Neural cell (in vitro differentiated cells): ENCODE measurements around the gene TRPV2. TPM values are rescaled to one million over a fixed set of nuclear protein-coding genes. Genes with fewer than 3 reads are reported as not detected.

Experiments
- H2AFZ ChIP-seq: fragments of 200-600, 300-800 bp; sonication (generic), shearing (Covaris generic); 2 replicates; pipeline ENCODE4 v1.6.0; 2014; ENCODE audit warnings: low read depth, mild to moderate bottlenecking, antibody characterized with exemption, low read length, moderate library complexity
- H3F3A ChIP-seq: fragments of 200-600 bp; shearing (Covaris generic); 2 replicates; pipeline ENCODE4 v1.6.1; 2016; ENCODE audit warnings: mild to moderate bottlenecking, moderate library complexity, mixed read lengths, antibody characterized with exemption, low read length; ENCODE audit not compliant: insufficient read depth, poor library complexity, severe bottlenecking
- H3K27ac ChIP-seq: fragments of 200-600, 300-800 bp; sonication (generic), shearing (Covaris generic); 2 replicates; pipeline ENCODE4 v1.5.1; 2014; ENCODE audit warnings: mild to moderate bottlenecking, low read length, moderate library complexity
- H3K27me3 ChIP-seq: fragments of 300-800, 200-600 bp; sonication (generic), shearing (Covaris generic); 2 replicates; pipeline ENCODE4 v1.6.0; 2014; ENCODE audit warnings: mild to moderate bottlenecking, low read depth, low read length, moderate library complexity; ENCODE audit not compliant: insufficient read depth
- H3K36me3 ChIP-seq: fragments of 300-800, 200-600 bp; sonication (generic), shearing (Covaris generic); 2 replicates; pipeline ENCODE4 v1.5.1; 2014; ENCODE audit warnings: mild to moderate bottlenecking, antibody characterized with exemption, low read length, moderate library complexity; ENCODE audit not compliant: insufficient read depth
- H3K4me2 ChIP-seq: fragments of 300-800, 200-600 bp; sonication (generic), shearing (Covaris generic); 2 replicates; pipeline ENCODE4 v1.6.0; 2014; ENCODE audit warnings: mild to moderate bottlenecking, low read length
- H3K4me3 ChIP-seq: fragments of 300-800, 200-600 bp; sonication (generic), shearing (Covaris generic); 2 replicates; pipeline ENCODE4 v1.5.1; 2014; ENCODE audit warnings: mild to moderate bottlenecking, low read length, moderate library complexity
- H3K79me2 ChIP-seq: fragments of 200-600 bp; shearing (Covaris generic); replicated peaks from 2 replicates; pipeline ENCODE4 v1.6.0; 2014; ENCODE audit warnings: mild to moderate bottlenecking, low read length, moderate library complexity; ENCODE audit not compliant: insufficient read depth
- H3K9ac ChIP-seq: fragments of 300-800, 200-600 bp; sonication (generic), shearing (Covaris generic); 2 replicates; pipeline ENCODE4 v1.6.1; 2016; ENCODE audit warnings: mild to moderate bottlenecking, low read length, mixed read lengths
- H3K9me2 ChIP-seq: fragments of 200-600 bp; shearing (Covaris generic); 2 replicates; pipeline ENCODE4 v1.6.1; 2016; ENCODE audit warnings: mild to moderate bottlenecking, low read length, mixed read lengths; ENCODE audit not compliant: insufficient read depth
- H3K9me3 ChIP-seq: fragments of 200-600, 300-800 bp; sonication (generic), shearing (Covaris generic); 2 replicates; pipeline ENCODE4 v1.6.1; 2016; ENCODE audit warnings: mild to moderate bottlenecking, mixed run types, low read length, moderate library complexity, mixed read lengths
- H4K20me1 ChIP-seq: fragments of 200-600 bp; shearing (Covaris generic); 2 replicates; pipeline ENCODE4 v1.6.1; 2016; ENCODE audit warnings: mild to moderate bottlenecking, mixed run types; ENCODE audit not compliant: insufficient read depth
- CTCF ChIP-seq: fragments of 450-650 bp; IDR thresholded peaks from 2 replicates; pipeline ENCODE4 v1.5.1; 2014; ENCODE audit warnings: antibody characterized with exemption, mild to moderate bottlenecking, moderate library complexity; ENCODE audit not compliant: poor library complexity, severe bottlenecking
- EP300 ChIP-seq: fragments of 450-650 bp; conservative IDR thresholded peaks from 2 replicates; pipeline ENCODE4 v1.6.1; 2014; ENCODE audit warnings: antibody characterized with exemption, mild to moderate bottlenecking, moderate library complexity; ENCODE audit not compliant: poor library complexity, severe bottlenecking
- EZH2 ChIP-seq: fragments of 200-600, 300-800 bp; shearing (Covaris generic), sonication (generic); IDR thresholded peaks from 2 replicates; pipeline ENCODE4 v1.6.1; 2014; ENCODE audit warnings: antibody characterized with exemption, low read length, borderline replicate concordance, mild to moderate bottlenecking; ENCODE audit not compliant: insufficient read depth, poor library complexity, severe bottlenecking
- MXI1 ChIP-seq: fragments of 450-650 bp; conservative IDR thresholded peaks from 2 replicates; pipeline ENCODE4 v1.6.1; 2014; ENCODE audit warnings: antibody characterized with exemption, mild to moderate bottlenecking; ENCODE audit not compliant: poor library complexity, severe bottlenecking
- POLR2AphosphoS5 ChIP-seq: IDR thresholded peaks from 2 replicates; pipeline ENCODE4 v1.6.1; 2012
- RAD21 ChIP-seq: fragments of 450-650 bp; conservative IDR thresholded peaks from 2 replicates; pipeline ENCODE4 v1.6.1; 2014; ENCODE audit warnings: antibody characterized with exemption, mild to moderate bottlenecking, moderate library complexity
- REST ChIP-seq: IDR thresholded peaks from 2 replicates; pipeline ENCODE4 v1.6.1; 2012; ENCODE audit warnings: borderline replicate concordance
- SMC3 ChIP-seq: fragments of 450-650 bp; conservative IDR thresholded peaks from 2 replicates; pipeline ENCODE4 v1.6.1; 2014; ENCODE audit warnings: antibody characterized with exemption, mild to moderate bottlenecking, moderate library complexity; ENCODE audit not compliant: poor library complexity
- TAF1 ChIP-seq: IDR thresholded peaks from 2 replicates; pipeline ENCODE4 v1.6.1; 2012; ENCODE audit warnings: low read depth
- polyA plus RNA-seq: library from polyadenylated mRNA; depleted of rRNA; stranded (reverse); fragments of >200 nt; gene quantifications from 2 replicates; pipeline ENCODE4 v1.2.3, GENCODE V29; 2014

TRPV2 gene
- polyA plus RNA-seq, 1 donor from 2014 or later, result not detected

GRCh38 chr17:16430650-16431049, 15.3 kb downstream of the TRPV2 start:
- H3K27ac ChIP-seq, result no peak overlapping the region
- H3K4me2 ChIP-seq, result no peak overlapping the region
- H3F3A ChIP-seq, result no peaks in the 10 kb centered on the region
- H3K36me3 ChIP-seq, result no peaks in the 10 kb centered on the region
- H3K27me3 ChIP-seq, result no peaks in the 10 kb centered on the region
- no peak overlapping the region for H3K9ac ChIP-seq
- H3K9me3 ChIP-seq, result no peaks in the 10 kb centered on the region
- no peaks in the 10 kb centered on the region for H3K9me2 ChIP-seq
- H3K79me2 ChIP-seq, result no peaks in the 10 kb centered on the region
- H2AFZ ChIP-seq, result no peak overlapping the region
- no peak overlapping the region for H3K4me3 ChIP-seq
- TF ChIP-seq TAF1 (no peak), SMC3 (no peak), EZH2 (no peak), CTCF (no peak), RAD21 (no peak), REST (no peak)
- H4K20me1 ChIP-seq, result no peaks in the 10 kb centered on the region

GRCh38 chr17:16432017-16432416, 16.6 kb downstream of the TRPV2 start:
- TF ChIP-seq CTCF, result no peak
- no peak for TF ChIP-seq REST
- no peak for TF ChIP-seq TAF1
- TF ChIP-seq EP300, result no peak
- TF ChIP-seq SMC3, result no peak
- TF ChIP-seq RAD21, result no peak
- no peak for TF ChIP-seq EZH2
- no peak for TF ChIP-seq POLR2AphosphoS5
- TF ChIP-seq MXI1, result no peak
- Histone ChIP-seq H2AFZ (no peak overlapping the region), H3K36me3 (no peaks in the 10 kb centered on the region), H3K9me3 (no peaks in the 10 kb centered on the region), H3K4me2 (no peak overlapping the region), H3K27ac (no peak overlapping the region), H3K4me3 (no peak overlapping the region), H3K9me2 (no peaks in the 10 kb centered on the region), H3F3A (no peaks in the 10 kb centered on the region), H4K20me1 (no peaks in the 10 kb centered on the region), H3K79me2 (no peaks in the 10 kb centered on the region), H3K27me3 (no peaks in the 10 kb centered on the region), H3K9ac (no peak overlapping the region)
